Effector CD8-positive, alpha-beta T cell (primary cell): Measurements from ENCODE around the gene CDYL.

ENCODE experiments used
- DNase-seq: peaks from one replicate; lab custom pipeline; 2025; lab: John Stamatoyannopoulos, UW

The CDYL gene

GRCh38 chr6:4964675-4965561 is 188.7 kb downstream of the CDYL start:
- DNase-seq: no peak

- no peak for DNase-seq
These were observed 189.6 kb downstream of the CDYL start for GRCh38 chr6:4965562-4966389.

- DNase-seq: no peak
These were observed 191.3 kb downstream of the CDYL start for GRCh38 chr6:4967301-4968030.

DNA sequence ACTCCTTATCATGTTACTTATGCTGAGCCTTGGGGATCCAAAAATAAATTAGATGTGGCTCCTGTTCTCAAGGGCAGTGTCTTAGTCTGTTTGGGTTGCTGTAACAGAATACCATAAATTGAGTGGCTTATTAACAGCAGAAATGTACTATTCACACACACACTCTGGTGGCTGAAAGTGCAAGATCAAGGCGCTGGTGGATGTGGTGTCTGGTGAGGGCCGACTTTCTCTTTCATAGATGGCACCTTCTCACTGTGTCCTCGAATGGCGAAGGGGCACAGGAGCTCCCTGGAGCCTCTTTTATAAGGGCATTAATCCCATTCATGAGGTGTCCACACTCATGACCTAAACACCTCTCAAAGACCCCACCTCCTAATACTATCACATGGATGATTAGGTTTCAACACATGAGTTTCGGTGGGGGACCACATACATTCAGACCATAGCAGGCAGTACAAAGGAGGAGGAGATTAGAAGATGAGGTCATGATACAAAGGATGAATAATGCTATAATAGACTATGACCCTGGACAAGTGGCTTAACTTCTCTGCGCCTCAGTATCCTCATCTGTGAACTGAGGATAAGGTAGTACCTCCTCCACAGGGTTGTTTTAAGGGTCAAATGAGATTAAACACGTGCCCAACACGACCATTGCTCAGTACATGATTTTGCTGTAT is 193.5 kb downstream of the CDYL start:
- DNase-seq: no peak

GRCh38 chr6:4970739-4971395 is 194.7 kb downstream of the CDYL start:
- DNase-seq: no peak

DNA sequence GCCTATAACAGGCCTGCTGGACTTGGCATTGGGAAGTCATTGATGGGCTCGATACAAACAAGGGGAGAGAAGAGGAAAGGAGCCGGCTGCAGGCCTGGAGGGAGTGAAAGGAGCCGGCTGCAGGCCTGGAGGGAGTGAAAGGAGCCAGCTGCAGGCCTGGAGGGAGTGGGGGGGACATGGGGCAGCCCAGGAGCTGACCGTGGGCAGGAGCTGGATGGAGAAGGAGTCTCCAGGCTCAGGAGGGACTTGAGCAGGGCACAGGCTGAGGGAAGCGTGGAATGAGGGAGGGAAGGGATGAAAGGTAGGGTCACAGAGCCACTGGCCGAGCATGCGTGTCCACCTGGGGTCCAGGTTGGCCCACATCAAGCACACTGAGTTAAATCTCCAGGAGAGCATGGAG is 195.6 kb downstream of the CDYL start:
- no peak for DNase-seq

DNA sequence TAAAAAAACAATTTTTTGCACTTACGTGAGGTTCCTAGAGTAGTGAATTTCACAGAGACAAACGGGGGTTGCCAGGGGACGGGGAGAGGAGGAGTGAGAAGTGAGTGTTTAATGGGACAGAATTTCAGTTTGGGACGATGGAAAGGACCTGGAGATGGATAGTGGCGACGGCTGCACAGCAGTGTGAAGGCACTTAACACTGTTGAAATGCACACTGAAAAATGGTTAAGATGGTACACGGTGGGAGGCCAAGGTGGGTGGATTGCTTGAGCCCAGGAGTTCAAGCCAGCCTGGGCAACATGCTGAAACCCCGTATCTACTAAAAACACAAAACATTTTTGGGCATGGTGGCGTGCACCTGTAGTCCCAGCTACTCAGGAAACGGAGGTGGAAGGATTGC is 196.2 kb downstream of the CDYL start:
- DNase-seq: no peak

DNA sequence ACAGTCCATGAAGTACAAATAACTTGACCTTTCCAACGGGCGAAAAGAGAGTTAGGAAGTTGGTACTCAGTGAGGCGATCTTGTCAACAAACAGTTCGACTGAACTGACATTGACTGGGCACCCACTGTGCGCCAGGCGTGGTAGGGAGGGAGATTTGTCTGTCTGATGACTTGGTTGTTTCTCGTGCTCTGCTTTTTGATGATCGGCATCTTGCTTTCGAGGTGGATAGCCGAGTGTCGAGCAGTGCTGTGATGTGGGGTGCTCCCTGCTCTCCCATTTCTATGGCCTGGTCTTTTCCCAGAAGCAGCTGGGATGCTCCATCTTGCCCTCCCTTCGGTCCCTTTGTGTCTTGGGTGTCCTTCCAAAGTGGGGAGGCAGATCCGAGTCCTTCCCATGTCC is 197.2 kb downstream of the CDYL start:
- DNase-seq: no peak

DNA sequence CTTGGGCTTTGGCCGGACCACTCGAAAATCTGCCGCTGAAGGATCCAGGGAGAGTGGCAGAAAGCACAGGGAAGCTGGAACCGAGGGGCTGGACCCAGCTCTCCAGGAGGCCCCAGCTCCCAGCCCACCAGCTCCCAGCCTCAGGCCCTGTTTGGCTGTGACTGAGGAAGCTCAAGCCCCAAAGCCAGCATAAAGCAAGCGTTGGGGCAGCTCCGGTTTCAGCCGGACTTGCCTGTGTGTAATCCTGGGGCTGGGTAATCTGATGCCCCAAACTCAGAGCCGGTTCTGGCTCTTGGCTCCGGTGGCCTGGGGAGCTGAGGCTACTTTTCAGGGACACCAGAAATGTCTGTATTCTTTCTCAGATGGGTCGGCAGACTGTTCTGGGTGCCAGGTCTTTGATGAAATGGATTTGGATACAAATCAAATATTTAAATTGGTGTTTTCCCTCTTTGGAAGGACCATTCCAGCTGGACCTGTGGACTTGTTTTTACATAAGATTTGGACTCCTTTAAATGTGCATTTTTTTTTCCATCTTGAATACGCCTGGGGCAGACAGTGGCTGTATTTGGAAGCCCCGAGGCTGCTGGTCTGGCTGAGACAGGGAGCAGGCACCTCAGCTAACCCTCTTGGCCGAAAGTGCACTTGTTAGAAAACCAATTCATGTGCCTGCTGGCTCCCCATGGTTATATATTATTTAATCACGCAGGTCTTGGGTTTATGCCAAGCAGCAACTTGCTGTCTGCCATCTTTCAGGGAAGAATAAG is 198.0 kb downstream of the CDYL start:
- no peak for DNase-seq

GRCh38 chr6:4974962-4975361 is 198.8 kb downstream of the CDYL start:
- no peak for DNase-seq

DNA sequence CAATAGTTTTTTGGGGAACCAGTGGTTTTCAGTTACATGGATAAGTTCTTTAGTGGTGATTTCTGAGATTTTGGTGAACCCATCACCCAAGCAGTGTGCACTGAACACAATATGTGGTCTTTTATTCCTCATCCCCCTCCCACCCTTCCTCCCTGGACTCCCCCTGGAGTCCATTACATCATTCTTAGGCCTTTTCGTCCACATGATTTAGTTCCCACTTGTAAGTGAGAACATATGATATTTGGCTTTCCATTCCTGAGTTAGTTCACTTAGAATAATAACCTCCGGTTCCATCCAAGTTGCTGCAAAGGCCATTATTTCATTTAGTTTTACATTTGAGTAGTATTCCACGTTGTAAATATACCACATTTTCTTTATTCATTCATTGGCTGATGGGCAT is 199.3 kb downstream of the CDYL start:
- no peak for DNase-seq

DNA sequence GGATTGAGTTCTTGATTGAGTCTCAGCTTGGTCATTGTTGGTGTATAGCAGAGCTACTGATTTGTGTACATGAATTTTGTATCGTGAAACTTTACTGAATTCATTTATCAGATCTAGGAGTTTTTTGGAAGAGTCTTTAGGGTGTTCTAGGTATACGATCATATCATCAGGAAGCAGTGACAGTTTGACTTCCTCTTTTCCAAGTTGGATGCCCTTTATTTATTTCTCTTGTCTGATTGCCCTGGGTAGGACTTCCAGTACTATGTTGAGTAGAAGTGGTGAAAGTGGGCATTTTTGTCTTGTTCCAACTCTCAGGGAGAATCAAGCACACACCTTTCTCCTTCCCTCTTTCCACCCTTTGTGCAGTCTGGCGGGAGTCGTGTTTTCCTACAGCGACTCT is 201.3 kb downstream of the CDYL start:
- no peak for DNase-seq

GRCh38 chr6:4979426-4979825 is 203.2 kb downstream of the CDYL start:
- no peak for DNase-seq

DNA sequence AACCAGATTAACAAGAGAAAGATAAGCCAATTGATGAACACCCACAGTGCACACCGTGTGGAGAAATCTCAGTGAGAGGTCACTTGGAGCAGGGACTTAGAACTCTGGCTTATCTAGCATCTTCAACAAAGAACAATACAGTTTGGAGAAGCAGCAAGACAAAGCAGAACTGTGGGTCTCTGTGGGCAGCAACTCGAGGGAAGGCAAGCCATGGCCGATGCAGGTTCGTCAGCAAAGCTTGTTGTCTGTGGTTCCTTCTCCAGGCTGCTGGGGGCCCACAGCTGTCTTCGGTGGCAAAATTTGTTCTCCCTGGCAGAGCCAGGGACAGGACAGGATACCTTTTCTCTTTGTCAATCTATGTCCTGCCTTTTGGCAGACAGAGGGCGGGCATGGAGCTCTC is 205.6 kb downstream of the CDYL start:
- DNase-seq: no peak

GRCh38 chr6:4983322-4983721 is 207.1 kb downstream of the CDYL start:
- DNase-seq: no peak

DNA sequence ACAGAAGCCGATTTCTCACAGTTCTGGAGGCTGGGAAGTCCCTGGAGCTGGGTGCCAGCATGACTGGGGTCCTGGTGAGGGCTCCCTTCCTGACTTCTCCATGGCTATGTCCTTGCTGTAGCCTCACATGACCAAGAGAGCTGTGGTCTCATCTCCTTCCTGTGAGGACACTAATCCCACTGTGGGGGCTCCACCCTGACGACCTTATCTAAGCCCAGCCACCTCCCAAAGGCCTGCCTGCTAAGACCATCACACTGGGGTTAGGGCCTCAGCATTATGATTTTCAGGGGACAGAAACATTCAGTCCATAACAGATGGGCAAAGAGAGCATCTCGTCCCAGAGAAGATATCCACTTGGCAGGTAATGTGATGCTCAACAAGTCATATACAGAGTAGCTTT is 210.8 kb downstream of the CDYL start:
- DNase-seq: no peak

DNA sequence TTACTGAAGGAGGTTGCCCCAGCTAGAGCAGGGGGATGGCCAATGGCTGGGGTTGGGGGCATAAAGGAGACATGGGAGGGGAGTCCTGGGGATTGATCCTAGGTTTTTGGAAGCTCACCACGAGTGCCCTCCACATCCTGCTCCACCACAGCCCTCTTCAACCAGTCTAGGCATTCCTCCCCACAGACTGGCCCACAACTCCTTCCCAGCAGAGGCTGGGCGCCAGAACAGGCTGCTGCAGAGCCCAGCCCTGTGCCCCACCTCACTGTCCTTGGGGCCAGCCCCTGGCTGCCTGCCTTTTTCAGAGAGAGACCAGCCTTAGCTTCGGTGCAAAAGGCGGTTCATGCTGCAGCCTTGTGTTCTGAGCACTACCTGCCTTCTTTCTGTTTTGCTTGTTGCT is 211.2 kb downstream of the CDYL start:
- no peak for DNase-seq

DNA sequence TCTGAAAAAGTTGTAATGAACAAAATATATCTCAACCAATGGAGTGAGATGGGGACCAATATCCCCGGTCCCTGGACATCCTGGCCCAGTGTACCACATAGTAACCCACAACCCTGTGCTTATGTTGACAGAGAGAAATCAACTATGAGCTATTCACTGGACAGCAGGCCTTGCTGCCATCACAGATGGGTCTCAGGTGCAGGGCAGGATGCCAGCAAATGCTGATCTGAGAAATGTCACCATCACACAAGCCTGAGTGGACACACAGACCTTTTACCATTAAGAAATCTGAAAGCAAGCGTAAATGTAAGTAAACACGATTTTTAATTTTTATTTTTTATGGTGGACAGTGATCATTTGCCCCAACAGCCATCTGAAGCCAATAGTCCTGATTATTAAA is 218.5 kb downstream of the CDYL start:
- no peak for DNase-seq

DNA sequence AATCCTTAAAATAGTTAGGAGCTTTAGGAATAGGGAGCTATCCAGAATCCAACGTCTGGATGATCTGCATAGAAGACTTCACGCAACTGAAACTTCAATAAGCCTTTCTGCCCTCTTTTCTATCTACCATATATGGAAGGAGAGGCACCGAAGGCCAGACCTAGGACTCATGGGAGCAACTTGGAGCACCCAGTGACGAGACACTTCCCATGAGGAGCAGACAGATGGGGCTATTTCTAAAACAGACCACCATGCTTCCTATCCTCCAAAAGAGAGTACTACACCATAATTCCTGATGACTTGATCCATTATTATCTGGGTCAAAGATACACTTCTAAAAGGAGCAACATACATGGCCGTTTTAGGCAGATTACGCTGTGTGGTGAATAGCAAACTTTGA is 221.7 kb downstream of the CDYL start:
- no peak for DNase-seq

DNA sequence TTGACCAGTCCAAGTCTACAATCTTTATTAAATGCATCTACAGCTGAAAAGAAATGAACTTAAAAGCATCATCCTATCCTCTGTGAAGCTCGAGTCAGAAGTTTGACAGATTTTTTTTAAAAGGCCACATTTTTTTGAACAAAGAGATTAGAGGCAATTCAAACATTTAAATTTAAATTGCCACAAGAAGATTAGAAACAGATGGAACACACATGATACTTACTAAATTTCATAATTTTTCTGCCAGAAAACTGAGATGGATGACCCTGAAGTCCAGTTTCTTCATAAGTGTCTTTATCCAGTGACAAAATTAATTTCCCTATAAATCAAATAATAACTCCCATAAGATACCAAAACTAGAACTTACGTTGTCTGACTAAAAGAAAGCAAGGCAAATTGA is 223.4 kb downstream of the CDYL start:
- no peak for DNase-seq
